ENCODE measurements around the gene ARHGAP6. TPM values are rescaled to one million over a fixed set of nuclear protein-coding genes. Genes with fewer than 3 reads are reported as not detected.

Gene ARHGAP6
- total RNA-seq, 6 experiments from 2014 or later, result 0.38 to 1.2 (median 0.78) TPM

GRCh38 chrX:11397680-11398079 lies 268.0 kb downstream of the ARHGAP6 start:
- DNase-seq (no peak), ATAC-seq (no peak)
- no peak for TF ChIP-seq POLR2A (IDR thresholded peaks at IDR 0.05)
- TF ChIP-seq CTCF (IDR thresholded peaks at IDR 0.05), result no peak
- Histone ChIP-seq H3K27me3 (peaks cover 0 to 6% of the 10 kb centered on the region in 2 donors), H3K9me3 (no peaks in the 10 kb centered on the region), H3K4me3 (no peak overlapping the region), H3K27ac (no peak overlapping the region), H3K4me1 (no peaks in the 10 kb centered on the region), H3K36me3 (no peaks in the 10 kb centered on the region)
- intact Hi-C loops (cut with DNase I), result no loop called here
- WGBS (ENCODE audit: insufficient coverage, low coverage, low lambda C conversion rate, missing lambda C conversion rate), result 33% methylated on average over 2 of the region's 2 CpGs

GRCh38 chrX:11395859-11396258 lies 269.9 kb downstream of the ARHGAP6 start:
- no peak overlapping the region for H3K27ac ChIP-seq
- no peaks in the 10 kb centered on the region for H3K4me1 ChIP-seq
- TF ChIP-seq CTCF (IDR thresholded peaks at IDR 0.05) (no peak), POLR2A (IDR thresholded peaks at IDR 0.05) (no peak)
- H3K9me3 ChIP-seq, result no peaks in the 10 kb centered on the region
- DNase-seq (no peak), ATAC-seq (no peak)
- no peaks in the 10 kb centered on the region for H3K36me3 ChIP-seq
- intact Hi-C loops (cut with DNase I), result no loop called here
- H3K4me3 ChIP-seq, result no peak overlapping the region
- 38% methylated on average over 1 of the region's 1 CpG for WGBS (ENCODE audit: insufficient coverage, low coverage, low lambda C conversion rate, missing lambda C conversion rate)
- peaks cover 0 to 6% of the 10 kb centered on the region in 2 donors for H3K27me3 ChIP-seq

- Histone ChIP-seq H3K4me3 (no peak overlapping the region), H3K4me1 (no peaks in the 10 kb centered on the region), H3K9me3 (no peaks in the 10 kb centered on the region), H3K27me3 (peaks cover 0 to 6% of the 10 kb centered on the region in 2 donors), H3K36me3 (no peaks in the 10 kb centered on the region), H3K27ac (no peak overlapping the region)
- WGBS (ENCODE audit: insufficient coverage, low coverage, low lambda C conversion rate, missing lambda C conversion rate), result 78% methylated on average over 2 of the region's 2 CpGs
- no peak for DNase-seq
- no peak for ATAC-seq
- no peak for TF ChIP-seq POLR2A (IDR thresholded peaks at IDR 0.05)
- TF ChIP-seq CTCF (IDR thresholded peaks at IDR 0.05), result no peak
- intact Hi-C loops (cut with DNase I), result no loop called here
Measured at GRCh38 chrX:11393949-11394654, 271.6 kb downstream of the ARHGAP6 start.

GRCh38 chrX:11386812-11387211 lies 278.9 kb downstream of the ARHGAP6 start:
- intact Hi-C loops (cut with DNase I), result no loop called here
- H3K9me3 ChIP-seq, result no peaks in the 10 kb centered on the region
- no peak overlapping the region for H3K27ac ChIP-seq
- H3K27me3 ChIP-seq, result no peaks in the 10 kb centered on the region
- 46% methylated on average over 3 of the region's 3 CpGs for WGBS (ENCODE audit: insufficient coverage, low coverage, low lambda C conversion rate, missing lambda C conversion rate)
- no peak for ATAC-seq
- no peak overlapping the region for H3K4me3 ChIP-seq
- TF ChIP-seq CTCF (IDR thresholded peaks at IDR 0.05), result no peak
- H3K4me1 ChIP-seq, result no peaks in the 10 kb centered on the region
- H3K36me3 ChIP-seq, result no peaks in the 10 kb centered on the region
- DNase-seq, result no peak
